NCI-H187 (cell line): ENCODE results near the gene CDRT4.
"Not testable (repeated sequence)": the region's sequence is repeated elsewhere in the genome, so short reads cannot be mapped to it uniquely, and the experiment has no call there.

Experiments
- DNase-seq, 2 experiments: peaks; one replicate each; lab custom pipeline; 2025; lab: John Stamatoyannopoulos, UW

CDRT4 gene

GRCh38 chr17:15467592-15467991 lies at the start of gene CDRT4:
CDRT4 (minus strand) TSS chr17:15467621; CDS start chr17:15440238, 27,383 bp downstream.
- DNase-seq = no peak

- no peak for DNase-seq
Observed at GRCh38 chr17:15516150-15516549, 48.7 kb upstream of the CDRT4 start.

GRCh38 chr17:15514469-15514868 lies 47.0 kb upstream of the CDRT4 start:
- no peak for DNase-seq

GRCh38 chr17:15513856-15514459 lies 46.5 kb upstream of the CDRT4 start:
- no peak for DNase-seq

- no peak for DNase-seq
Observed at GRCh38 chr17:15513058-15513791, 45.8 kb upstream of the CDRT4 start.

GRCh38 chr17:15512071-15512709 lies 44.8 kb upstream of the CDRT4 start:
- DNase-seq = no peak

GRCh38 chr17:15511142-15511541 lies 43.7 kb upstream of the CDRT4 start:
- no peak for DNase-seq

- no peak for DNase-seq
Observed at GRCh38 chr17:15510361-15510760, 42.9 kb upstream of the CDRT4 start.

GRCh38 chr17:15509095-15509494 lies 41.7 kb upstream of the CDRT4 start:
- DNase-seq = no peak

GRCh38 chr17:15508466-15508865 lies 41.0 kb upstream of the CDRT4 start:
- no peak for DNase-seq

GRCh38 chr17:15507896-15508295 lies 40.5 kb upstream of the CDRT4 start:
- no peak for DNase-seq

- no peak for DNase-seq
Observed at GRCh38 chr17:15507001-15507400, 39.6 kb upstream of the CDRT4 start.

GRCh38 chr17:15505708-15506107 lies 38.3 kb upstream of the CDRT4 start:
- not testable (repeated sequence) for DNase-seq

GRCh38 chr17:15503731-15504130 lies 36.3 kb upstream of the CDRT4 start:
- no peak for DNase-seq

- DNase-seq = no peak
Observed at GRCh38 chr17:15502369-15503112, 35.1 kb upstream of the CDRT4 start.

- DNase-seq = peak in 1 of 2 experiments; percentile 9
Observed at GRCh38 chr17:15501793-15502192, 34.4 kb upstream of the CDRT4 start.

- DNase-seq = no peak
Observed at GRCh38 chr17:15501282-15501681, 33.9 kb upstream of the CDRT4 start.

- no peak for DNase-seq
Observed at GRCh38 chr17:15498107-15498506, 30.7 kb upstream of the CDRT4 start.

GRCh38 chr17:15496735-15497670 lies 29.6 kb upstream of the CDRT4 start:
- DNase-seq = no peak

GRCh38 chr17:15494821-15495220 lies 27.4 kb upstream of the CDRT4 start:
- DNase-seq = no peak

- no peak for DNase-seq
Observed at GRCh38 chr17:15493693-15494035, 26.2 kb upstream of the CDRT4 start.
